Bronchial epithelial cell (primary cell): ENCODE data around the gene LRFN2. TPM values are rescaled to one million over a fixed set of nuclear protein-coding genes. Genes with fewer than 3 reads are reported as not detected.

Experiments used
- DNase-seq: peaks from one replicate; pipeline ENCODE4 v3.0.0-alpha.2; 2010; ENCODE audit warnings: low read depth
- FAIRE-seq: peaks from 2 replicates; lab custom pipeline; 2011; peaks lifted over from hg19 to GRCh38; lab: Jason Lieb, UNC
- H3K27me3 ChIP-seq: 2 replicates; pipeline ENCODE4 v1.5.1; 2011; ENCODE audit warnings: low read length; ENCODE audit not compliant: control insufficient read depth, insufficient read depth
- H3K36me3 ChIP-seq: 2 replicates; pipeline ENCODE4 v1.5.1; 2011; ENCODE audit warnings: low read length; ENCODE audit not compliant: control insufficient read depth, insufficient read depth
- H3K4me3 ChIP-seq: 2 replicates; pipeline ENCODE4 v1.5.1; 2011; ENCODE audit warnings: mild to moderate bottlenecking, low read depth, low read length, control low read depth
- total RNA-seq: library from RNA; depleted of rRNA; stranded (reverse); fragments of >200 nt; gene quantifications from 2 replicates; pipeline ENCODE4 v1.2.1, GENCODE V29; 2014
- TF ChIP-seq, protein P1 (sequence below): IDR thresholded peaks from 2 replicates; pipeline ENCODE4 v1.5.1; 2011; ENCODE audit warnings: mild to moderate bottlenecking, moderate library complexity, low read length, control low read depth, inconsistent platforms; ENCODE audit not compliant: insufficient read depth, severe bottlenecking

LRFN2 gene
- total RNA-seq, 1 donor from 2014 or later: not detected

- no peak for DNase-seq
- H3K27me3 ChIP-seq: no peaks in the 10 kb centered on the region
- no peak overlapping the region for H3K4me3 ChIP-seq
- peak; percentile 58 for FAIRE-seq
- TF ChIP-seq, protein P1, sequence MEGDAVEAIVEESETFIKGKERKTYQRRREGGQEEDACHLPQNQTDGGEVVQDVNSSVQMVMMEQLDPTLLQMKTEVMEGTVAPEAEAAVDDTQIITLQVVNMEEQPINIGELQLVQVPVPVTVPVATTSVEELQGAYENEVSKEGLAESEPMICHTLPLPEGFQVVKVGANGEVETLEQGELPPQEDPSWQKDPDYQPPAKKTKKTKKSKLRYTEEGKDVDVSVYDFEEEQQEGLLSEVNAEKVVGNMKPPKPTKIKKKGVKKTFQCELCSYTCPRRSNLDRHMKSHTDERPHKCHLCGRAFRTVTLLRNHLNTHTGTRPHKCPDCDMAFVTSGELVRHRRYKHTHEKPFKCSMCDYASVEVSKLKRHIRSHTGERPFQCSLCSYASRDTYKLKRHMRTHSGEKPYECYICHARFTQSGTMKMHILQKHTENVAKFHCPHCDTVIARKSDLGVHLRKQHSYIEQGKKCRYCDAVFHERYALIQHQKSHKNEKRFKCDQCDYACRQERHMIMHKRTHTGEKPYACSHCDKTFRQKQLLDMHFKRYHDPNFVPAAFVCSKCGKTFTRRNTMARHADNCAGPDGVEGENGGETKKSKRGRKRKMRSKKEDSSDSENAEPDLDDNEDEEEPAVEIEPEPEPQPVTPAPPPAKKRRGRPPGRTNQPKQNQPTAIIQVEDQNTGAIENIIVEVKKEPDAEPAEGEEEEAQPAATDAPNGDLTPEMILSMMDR: no peak
- H3K36me3 ChIP-seq: no peaks in the 10 kb centered on the region
Observed at GRCh38 chr6:40456390-40457013, 130.7 kb downstream of the LRFN2 start.

DNA sequence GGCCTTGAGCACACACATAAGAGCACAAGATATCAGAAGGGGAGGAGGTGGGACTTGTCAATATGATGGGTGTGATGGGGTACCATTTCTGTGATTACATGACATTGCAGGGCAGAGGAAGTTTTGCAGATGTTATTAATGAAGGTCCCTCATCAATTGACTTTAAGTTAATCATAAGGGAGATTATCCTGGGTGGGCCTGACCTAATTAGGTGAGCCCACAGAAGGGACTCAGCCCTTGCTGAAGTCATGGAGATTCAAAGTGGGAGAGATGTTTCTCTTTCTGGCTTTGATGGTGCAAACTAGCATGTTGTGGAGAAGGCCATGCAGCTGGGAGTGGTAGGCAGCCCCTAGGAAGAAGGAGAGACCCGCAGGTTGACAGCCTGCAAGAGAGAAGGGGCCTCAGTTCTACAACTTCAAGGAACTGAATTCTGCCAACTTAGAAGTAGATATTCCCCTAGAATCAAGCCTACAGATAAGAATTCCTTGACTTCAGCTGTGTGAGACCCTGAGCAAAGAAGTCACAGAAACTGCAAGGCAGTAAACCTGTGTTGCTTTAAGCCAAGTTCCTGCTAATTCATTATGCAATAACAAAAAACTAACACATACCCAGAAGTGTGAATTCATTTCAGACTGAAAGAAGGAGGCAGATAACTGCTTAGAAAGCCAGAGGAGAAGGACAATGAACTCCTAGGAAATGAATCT is 131.3 kb downstream of the LRFN2 start:
- TF ChIP-seq, protein P1: no peak
- no peak for FAIRE-seq
- Histone ChIP-seq H3K27me3 (no peaks in the 10 kb centered on the region), H3K36me3 (no peaks in the 10 kb centered on the region), H3K4me3 (no peak overlapping the region)
- no peak for DNase-seq

DNA sequence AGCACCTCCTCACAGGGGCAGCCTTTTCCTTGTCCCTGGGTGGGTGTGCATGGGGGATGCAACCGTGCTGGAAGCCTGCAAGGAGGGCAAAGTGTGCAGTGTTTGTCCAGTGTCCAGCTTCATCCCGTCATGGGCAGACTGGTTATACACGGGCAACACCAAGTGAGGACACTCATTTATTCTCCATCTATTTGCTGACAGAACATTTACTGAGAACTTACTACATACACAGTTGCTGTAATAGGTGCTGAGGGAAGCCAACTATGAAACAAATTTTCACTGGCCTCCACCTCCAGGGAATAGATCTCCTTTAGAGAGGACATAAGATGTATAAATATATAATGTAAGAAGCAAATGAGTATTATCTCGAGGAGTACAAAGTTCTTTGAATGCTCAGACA is 136.7 kb downstream of the LRFN2 start:
- no peak overlapping the region for H3K4me3 ChIP-seq
- FAIRE-seq (no peak), DNase-seq (no peak)
- TF ChIP-seq, protein P1: no peak
- H3K36me3 ChIP-seq: no peaks in the 10 kb centered on the region
- peaks cover 2% of the 10 kb centered on the region for H3K27me3 ChIP-seq

DNA sequence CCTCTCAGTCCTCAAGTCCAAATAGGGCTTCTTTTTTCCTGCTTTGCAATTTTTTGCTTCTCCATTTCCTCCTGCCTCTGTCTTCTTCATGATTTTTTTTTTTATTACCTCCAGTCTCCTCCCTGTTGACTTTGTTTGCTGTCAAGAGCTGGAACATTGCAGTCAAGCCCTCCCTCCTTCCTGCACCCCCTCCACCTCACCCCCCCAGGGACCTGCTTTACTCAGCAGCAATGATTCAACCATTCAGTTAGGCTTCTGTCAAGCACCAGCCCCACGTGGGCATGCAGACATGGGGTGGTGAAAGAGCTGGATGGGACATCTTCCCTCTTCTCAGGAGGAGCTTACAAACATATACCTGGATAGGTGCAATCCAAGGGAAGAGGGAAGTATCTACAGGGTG is 142.4 kb downstream of the LRFN2 start:
- no peaks in the 10 kb centered on the region for H3K36me3 ChIP-seq
- H3K4me3 ChIP-seq: no peak overlapping the region
- DNase-seq (peak; percentile 78), FAIRE-seq (no peak)
- TF ChIP-seq, protein P1: no peak
- peaks cover 2% of the 10 kb centered on the region for H3K27me3 ChIP-seq

DNA sequence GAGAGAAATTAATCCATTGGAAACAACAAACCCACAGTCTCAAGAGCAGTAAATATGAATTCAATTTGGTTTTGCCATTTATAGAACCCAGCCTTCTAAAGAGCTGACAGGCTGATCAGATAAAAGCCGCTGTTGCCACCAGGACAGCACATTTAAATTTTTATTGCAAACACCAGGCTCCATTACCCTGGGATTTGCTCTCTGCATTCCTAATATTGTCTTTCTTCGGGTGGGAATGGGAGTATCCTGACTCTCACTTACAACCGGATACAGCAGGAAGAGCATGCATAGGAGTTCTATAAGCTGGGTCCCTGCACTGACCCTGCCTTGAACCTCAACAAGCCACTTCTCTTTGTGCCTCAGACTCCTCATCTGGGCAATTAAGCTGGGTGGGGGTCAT is 142.9 kb downstream of the LRFN2 start:
- Histone ChIP-seq H3K4me3 (no peak overlapping the region), H3K27me3 (peaks cover 2% of the 10 kb centered on the region), H3K36me3 (no peaks in the 10 kb centered on the region)
- no peak for FAIRE-seq
- TF ChIP-seq, protein P1: no peak
- no peak for DNase-seq
